Ectodermal cell (in vitro differentiated cells): ENCODE measurements around the gene INTS1.
A peak's percentile ranks its signal among the peaks of the same experiment; 100 is the strongest.

Experiments
- H3K27ac ChIP-seq: 2 replicates; pipeline ENCODE4 v1.7.0; 2013; ENCODE audit warnings: mild to moderate bottlenecking, low read depth, low read length; ENCODE audit not compliant: insufficient read depth, poor library complexity, severe bottlenecking
- H3K27me3 ChIP-seq: 2 replicates; pipeline ENCODE4 v1.7.0; 2013; ENCODE audit warnings: mild to moderate bottlenecking, low read length; ENCODE audit not compliant: insufficient read depth, control insufficient read depth, poor library complexity, severe bottlenecking
- H3K36me3 ChIP-seq: one replicate; pipeline ENCODE4 v1.7.0; 2013; ENCODE audit warnings: low read length; ENCODE audit not compliant: control insufficient read depth, insufficient read depth
- H3K4me1 ChIP-seq: one replicate; pipeline ENCODE4 v1.7.0; 2013; ENCODE audit warnings: low read length; ENCODE audit not compliant: control insufficient read depth, insufficient read depth
- H3K4me3 ChIP-seq: 2 replicates; pipeline ENCODE4 v1.7.0; 2013; ENCODE audit warnings: low read depth, low read length, control low read depth; ENCODE audit not compliant: insufficient read depth
- H3K9me3 ChIP-seq: 2 replicates; pipeline ENCODE4 v1.7.0; 2013; ENCODE audit warnings: mild to moderate bottlenecking, low read length, moderate library complexity; ENCODE audit not compliant: control insufficient read depth
- WGBS, 2 experiments: methylation state at CpG; one replicate each; pipeline ENCODE4 v1.1.7; 2013; ENCODE audit warnings: missing lambda C conversion rate in 2 of 2; 5-methylcytosine and 5-hydroxymethylcytosine counted together

INTS1 gene

GRCh38 chr7:1476859-1477258 is 27.3 kb downstream of the INTS1 start:
- Histone ChIP-seq H3K27me3 (no peaks in the 10 kb centered on the region), H3K9me3 (no peaks in the 10 kb centered on the region), H3K36me3 (peaks cover 29% of the 10 kb centered on the region), H3K27ac (no peak overlapping the region), H3K4me1 (no peaks in the 10 kb centered on the region), H3K4me3 (no peak overlapping the region)
- 94 to 96% methylated on average over 15 of the region's 15 CpGs for WGBS, 2 experiments

GRCh38 chr7:1475991-1476390 is 28.2 kb downstream of the INTS1 start:
- H3K27me3 ChIP-seq = no peaks in the 10 kb centered on the region
- H3K4me3 ChIP-seq = no peak overlapping the region
- WGBS, 2 experiments = 94 to 95% methylated on average over 22 of the region's 22 CpGs
- H3K27ac ChIP-seq = no peak overlapping the region
- H3K36me3 ChIP-seq = peaks cover 29% of the 10 kb centered on the region
- no peaks in the 10 kb centered on the region for H3K9me3 ChIP-seq
- H3K4me1 ChIP-seq = no peaks in the 10 kb centered on the region

GRCh38 chr7:1475393-1475792 is 28.8 kb downstream of the INTS1 start:
- peaks cover 29% of the 10 kb centered on the region for H3K36me3 ChIP-seq
- no peak overlapping the region for H3K4me3 ChIP-seq
- H3K27me3 ChIP-seq = no peaks in the 10 kb centered on the region
- no peaks in the 10 kb centered on the region for H3K9me3 ChIP-seq
- WGBS, 2 experiments = 94 to 96% methylated on average over 17 of the region's 17 CpGs
- no peaks in the 10 kb centered on the region for H3K4me1 ChIP-seq
- H3K27ac ChIP-seq = no peak overlapping the region

- Histone ChIP-seq H3K4me3 (no peak overlapping the region), H3K27me3 (no peaks in the 10 kb centered on the region), H3K9me3 (no peaks in the 10 kb centered on the region), H3K36me3 (peaks cover 25% of the 10 kb centered on the region), H3K27ac (no peak overlapping the region), H3K4me1 (no peaks in the 10 kb centered on the region)
- WGBS, 2 experiments = 94 to 95% methylated on average over 24 of the region's 24 CpGs
These were observed 29.5 kb downstream of the INTS1 start for GRCh38 chr7:1474736-1475135.

- H3K9me3 ChIP-seq = no peaks in the 10 kb centered on the region
- H3K4me3 ChIP-seq = no peak overlapping the region
- H3K27me3 ChIP-seq = no peaks in the 10 kb centered on the region
- no peak overlapping the region for H3K27ac ChIP-seq
- no peaks in the 10 kb centered on the region for H3K4me1 ChIP-seq
- peaks cover 18% of the 10 kb centered on the region for H3K36me3 ChIP-seq
- 43 to 45% methylated on average over 37 of the region's 37 CpGs for WGBS, 2 experiments
These were observed 30.2 kb downstream of the INTS1 start for GRCh38 chr7:1473864-1474512.

- WGBS, 2 experiments = 97% methylated on average over 21 of the region's 21 CpGs
- Histone ChIP-seq H3K36me3 (peaks cover 14% of the 10 kb centered on the region), H3K4me1 (peaks cover 12% of the 10 kb centered on the region), H3K27ac (no peak overlapping the region), H3K4me3 (no peak overlapping the region), H3K9me3 (no peaks in the 10 kb centered on the region), H3K27me3 (no peaks in the 10 kb centered on the region)
These were observed 33.3 kb downstream of the INTS1 start for GRCh38 chr7:1470901-1471300.

- no peak overlapping the region for H3K4me3 ChIP-seq
- H3K27me3 ChIP-seq = no peaks in the 10 kb centered on the region
- WGBS, 2 experiments = 93% methylated on average over 24 of the region's 24 CpGs
- no peaks in the 10 kb centered on the region for H3K9me3 ChIP-seq
- H3K36me3 ChIP-seq = peaks cover 14% of the 10 kb centered on the region
- peaks cover 14% of the 10 kb centered on the region for H3K4me1 ChIP-seq
- peak overlapping the region; percentile 16 for H3K27ac ChIP-seq
These were observed 35.4 kb downstream of the INTS1 start for GRCh38 chr7:1468643-1469298.

- Histone ChIP-seq H3K27me3 (no peaks in the 10 kb centered on the region), H3K36me3 (peaks cover 9% of the 10 kb centered on the region), H3K4me1 (peaks cover 14% of the 10 kb centered on the region), H3K27ac (no peak overlapping the region), H3K4me3 (no peak overlapping the region), H3K9me3 (no peaks in the 10 kb centered on the region)
- WGBS, 2 experiments = 93 to 97% methylated on average over 13 of the region's 13 CpGs
These were observed 36.0 kb downstream of the INTS1 start for GRCh38 chr7:1468203-1468602.

- H3K36me3 ChIP-seq = no peaks in the 10 kb centered on the region
- H3K4me1 ChIP-seq = peaks cover 18% of the 10 kb centered on the region
- H3K27me3 ChIP-seq = no peaks in the 10 kb centered on the region
- H3K4me3 ChIP-seq = no peak overlapping the region
- no peak overlapping the region for H3K27ac ChIP-seq
- no peaks in the 10 kb centered on the region for H3K9me3 ChIP-seq
- 61 to 62% methylated on average over 17 of the region's 17 CpGs for WGBS, 2 experiments
These were observed 37.5 kb downstream of the INTS1 start for GRCh38 chr7:1466524-1467271.

GRCh38 chr7:1464694-1465093 is 39.5 kb downstream of the INTS1 start:
- Histone ChIP-seq H3K4me1 (peaks cover 20% of the 10 kb centered on the region), H3K27me3 (no peaks in the 10 kb centered on the region), H3K9me3 (no peaks in the 10 kb centered on the region), H3K27ac (no peak overlapping the region), H3K36me3 (no peaks in the 10 kb centered on the region), H3K4me3 (no peak overlapping the region)
- 89 to 93% methylated on average over 9 to 10 of the region's 12 CpGs for WGBS, 2 experiments
